Liver (tissue), 9 donors: Measurements from ENCODE around the gene TMEM145. TPM values are rescaled to one million over a fixed set of nuclear protein-coding genes. Genes with fewer than 3 reads are reported as not detected.

Experiments used
- DNase-seq: peaks from one replicate; pipeline ENCODE4 v3.0.0-alpha.2; 2017; ENCODE audit warnings: low spot score
- H3K27ac ChIP-seq, 2 donors: one replicate each; pipeline ENCODE4 v1.7.0; 2013; ENCODE audit warnings: inconsistent platforms in 2 of 2, low read length in 2 of 2, control low read depth in 1 of 2, low read depth in 1 of 2, mild to moderate bottlenecking in 1 of 2
- H3K27me3 ChIP-seq, 4 donors: one replicate each; pipeline versions ENCODE4 v1.6.1 to v1.7.0; 2013; ENCODE audit warnings: low read length in 3 of 4, inconsistent platforms in 1 of 4, mild to moderate bottlenecking in 1 of 4, moderate library complexity in 1 of 4; ENCODE audit not compliant: control insufficient read depth in 4 of 4, insufficient read depth in 4 of 4
- H3K36me3 ChIP-seq, 4 donors: one replicate each; pipeline versions ENCODE4 v1.6.1 to v1.7.0; 2013; ENCODE audit warnings: low read length in 3 of 4, mild to moderate bottlenecking in 3 of 4, low read depth in 1 of 4, moderate library complexity in 1 of 4; ENCODE audit not compliant: control insufficient read depth in 4 of 4, insufficient read depth in 3 of 4
- H3K4me1 ChIP-seq, 4 donors: one replicate each; pipeline versions ENCODE4 v1.6.1 to v1.7.0; 2013; ENCODE audit warnings: low read length in 3 of 4, mild to moderate bottlenecking in 3 of 4, moderate library complexity in 1 of 4; ENCODE audit not compliant: control insufficient read depth in 4 of 4, insufficient read depth in 4 of 4
- H3K4me3 ChIP-seq, 3 donors: one replicate each; pipeline versions ENCODE4 v1.6.1 to v1.7.0; 2013; ENCODE audit warnings: low read length in 3 of 3, control low read depth in 1 of 3, low read depth in 1 of 3, mild to moderate bottlenecking in 1 of 3
- H3K9ac ChIP-seq, 2 donors: one replicate each; pipeline ENCODE4 v1.7.0; 2013; ENCODE audit warnings: low read length in 2 of 2, mild to moderate bottlenecking in 2 of 2, moderate library complexity in 2 of 2, control low read depth in 1 of 2, low read depth in 1 of 2
- H3K9me3 ChIP-seq, 4 donors: one replicate each; pipeline versions ENCODE4 v1.6.1 to v1.7.0; 2013; ENCODE audit warnings: low read length in 3 of 4; ENCODE audit not compliant: control insufficient read depth in 4 of 4
- ATF3 ChIP-seq: IDR thresholded peaks from 2 replicates; pipeline ENCODE4 v1.6.1; 2016; ENCODE audit warnings: antibody characterized with exemption
- CTCF ChIP-seq: fragments of 150-350 bp; IDR thresholded peaks from 2 replicates; pipeline ENCODE4 v1.5.1; 2017; ENCODE audit warnings: improper control_type of control experiment, low read depth, low read length; ENCODE audit not compliant: missing input control
- EGR1 ChIP-seq, 2 donors: IDR thresholded peaks; 2 replicates each; pipeline ENCODE4 v1.6.1; 2016 to 2018; ENCODE audit warnings: antibody characterized with exemption in 2 of 2, low read depth in 2 of 2
- FOXA1 ChIP-seq: IDR thresholded peaks from 2 replicates; pipeline ENCODE4 v1.6.1; 2016; ENCODE audit warnings: antibody characterized with exemption
- GABPA ChIP-seq, 2 donors: IDR thresholded peaks in 1 of 2; conservative IDR thresholded peaks in 1 of 2; 2 replicates each; pipeline ENCODE4 v1.6.1; 2016; ENCODE audit warnings: antibody characterized with exemption in 2 of 2, mild to moderate bottlenecking in 1 of 2, moderate library complexity in 1 of 2
- HNF4A ChIP-seq, 2 donors: conservative IDR thresholded peaks; 2 replicates each; pipeline ENCODE4 v1.6.1; 2016; ENCODE audit warnings: antibody characterized with exemption in 2 of 2, mild to moderate bottlenecking in 2 of 2
- HNF4G ChIP-seq: IDR thresholded peaks from 2 replicates; pipeline ENCODE4 v1.6.1; 2016; ENCODE audit warnings: antibody characterized with exemption
- NR2F2 ChIP-seq: IDR thresholded peaks from 2 replicates; pipeline ENCODE4 v1.6.1; 2016; ENCODE audit warnings: antibody characterized with exemption
- RAD21 ChIP-seq, 2 donors: IDR thresholded peaks; 2 replicates each; pipeline ENCODE4 v1.6.1; 2016; ENCODE audit warnings: antibody characterized with exemption in 2 of 2, mild to moderate bottlenecking in 2 of 2
- REST ChIP-seq: IDR thresholded peaks from 2 replicates; pipeline ENCODE4 v1.6.1; 2016; ENCODE audit warnings: antibody characterized with exemption, mild to moderate bottlenecking
- RXRA ChIP-seq, 2 donors: IDR thresholded peaks; 2 replicates each; pipeline ENCODE4 v1.6.1; 2017 to 2018; ENCODE audit warnings: antibody characterized with exemption in 2 of 2, mild to moderate bottlenecking in 1 of 2
- SP1 ChIP-seq: IDR thresholded peaks from 2 replicates; pipeline ENCODE4 v1.6.1; 2018; ENCODE audit warnings: antibody characterized with exemption, mild to moderate bottlenecking
- TAF1 ChIP-seq: conservative IDR thresholded peaks from 2 replicates; pipeline ENCODE4 v1.6.1; 2016; ENCODE audit warnings: antibody characterized with exemption, mild to moderate bottlenecking
- ZBTB33 ChIP-seq: IDR thresholded peaks from 2 replicates; pipeline ENCODE4 v1.6.1; 2016; ENCODE audit warnings: antibody characterized with exemption
- WGBS: extraction: QIAGEN DNeasy Blood & Tissue Kit; methylation state at CpG from one replicate; pipeline ENCODE4 v1.1.7; 2013; 5-methylcytosine and 5-hydroxymethylcytosine counted together
- polyA plus RNA-seq, 2 donors: library from polyadenylated mRNA; stranded (reverse) in 1 of 2; unstranded in 1 of 2; fragments of 200-250 nt in 1 of 2; fragments of >200 nt in 1 of 2; fragmentation: Nextera tagmentation in 1 of 2; extraction: Ambion mirVana in 1 of 2; gene quantifications; one replicate each; pipeline versions ENCODE4 v1.2.1 to v1.2.3, GENCODE V29; 2013 to 2015
- total RNA-seq, 2 donors: library from RNA; depleted of rRNA; stranded (reverse); fragments of >200 nt; gene quantifications; one replicate each; pipeline ENCODE4 v1.2.3, GENCODE V29; 2014
- donor health status: healthy.
- donor health status: healthy.
- donor health status: healthy.
- donor health status: healthy.
- donor health status: healthy.

TMEM145 gene
- total and polyA plus RNA-seq, 4 donors = 0.02 to 0.08 TPM; not detected in 2

GRCh38 chr19:42284066-42284501, 29.0 kb upstream of the TMEM145 start:
- WGBS = under 1% methylated on average over 76 of the region's 76 CpGs
- H3K9me3 ChIP-seq = no peaks in the 10 kb centered on the region
- no peaks in the 10 kb centered on the region for H3K27me3 ChIP-seq
- peak overlapping the region in 1 of 2 donors; percentile 52 for H3K27ac ChIP-seq
- H3K4me1 ChIP-seq = peaks cover 12 to 56% (median 35%) of the 10 kb centered on the region in 4 donors
- TF ChIP-seq ATF3 (no peak), CTCF (no peak), ZBTB33 (no peak), NR2F2 (no peak), RAD21 (IDR thresholded peaks at IDR 0.05) (no peak), SP1 (no peak), GABPA (IDR thresholded peaks at IDR 0.05 in 1 of 2, conservative IDR thresholded peaks at IDR 0.05 in 1 of 2) (no peak), HNF4G (no peak), TAF1 (no peak), RXRA (IDR thresholded peaks at IDR 0.05) (no peak), EGR1 (IDR thresholded peaks at IDR 0.05; ENCODE audit: low read depth in 2 of 2) (no peak), REST (no peak), HNF4A (conservative IDR thresholded peaks at IDR 0.05) (no peak), FOXA1 (no peak)
- DNase-seq = peak; percentile 81
- H3K9ac ChIP-seq = no peak overlapping the region
- peaks cover 9 to 22% (median 15%) of the 10 kb centered on the region in 4 donors for H3K36me3 ChIP-seq
- peak overlapping the region in 1 of 3 donors; percentile 73 for H3K4me3 ChIP-seq

GRCh38 chr19:42284591-42285341, 28.3 kb upstream of the TMEM145 start:
- peak; percentile 51 for DNase-seq
- WGBS = 9% methylated on average over 41 of the region's 41 CpGs
- Histone ChIP-seq H3K36me3 (peaks cover 9 to 28% (median 19%) of the 10 kb centered on the region in 4 donors), H3K4me1 (peaks cover 9 to 50% (median 29%) of the 10 kb centered on the region in 4 donors), H3K27me3 (no peaks in the 10 kb centered on the region), H3K9ac (peak overlapping the region; percentile 51 to 66), H3K9me3 (no peaks in the 10 kb centered on the region), H3K4me3 (peak overlapping the region; percentile 57 to 73 (median 70)), H3K27ac (peak overlapping the region; percentile 47 to 73)
- TF ChIP-seq TAF1 = no peak
- TF ChIP-seq EGR1 (IDR thresholded peaks at IDR 0.05; ENCODE audit: low read depth in 2 of 2) = no peak
- TF ChIP-seq FOXA1 = no peak
- no peak for TF ChIP-seq SP1
- TF ChIP-seq HNF4G = no peak
- no peak for TF ChIP-seq NR2F2
- TF ChIP-seq HNF4A (conservative IDR thresholded peaks at IDR 0.05) = no peak
- no peak for TF ChIP-seq CTCF
